Stimulated activated CD8-positive, alpha-beta memory T cell treated with anti-CD3 and anti-CD28 coated beads, Interleukin-12 subunit alpha, Interleukin-12 subunit beta, amount 100 ng/mL, for 24 hours (primary cell): Measurements from ENCODE around the gene PRKAR1B.
"Not testable (repeated sequence)": the region's sequence is repeated elsewhere in the genome, so short reads cannot be mapped to it uniquely, and the experiment has no call there.

ENCODE experiments used
- DNase-seq: peaks from one replicate; pipeline ENCODE4 v3.0.0-alpha.2; 2020; ENCODE audit errors: extremely low read depth

PRKAR1B gene

GRCh38 chr7:556837-557557, 170.1 kb downstream of the PRKAR1B start:
- no peak for DNase-seq

GRCh38 chr7:556291-556826, 170.7 kb downstream of the PRKAR1B start:
- DNase-seq = no peak

- DNase-seq = no peak
Observed at GRCh38 chr7:555551-556160, 171.4 kb downstream of the PRKAR1B start.

GRCh38 chr7:553636-554111, 173.4 kb downstream of the PRKAR1B start:
- no peak for DNase-seq

- DNase-seq = no peak
Observed at GRCh38 chr7:552868-553635, 174.0 kb downstream of the PRKAR1B start.

GRCh38 chr7:552151-552867, 174.8 kb downstream of the PRKAR1B start:
- DNase-seq = not testable (repeated sequence)

GRCh38 chr7:551615-551970, 175.5 kb downstream of the PRKAR1B start:
- DNase-seq = not testable (repeated sequence)

GRCh38 chr7:550881-551614, 176.0 kb downstream of the PRKAR1B start:
- no peak for DNase-seq

- no peak for DNase-seq
Observed at GRCh38 chr7:549891-550625, 177.0 kb downstream of the PRKAR1B start.

- no peak for DNase-seq
Observed at GRCh38 chr7:549066-549890, 177.8 kb downstream of the PRKAR1B start.

GRCh38 chr7:548401-548800, 178.7 kb downstream of the PRKAR1B start:
- DNase-seq = no peak

- no peak for DNase-seq
Observed at GRCh38 chr7:545470-545869, 181.6 kb downstream of the PRKAR1B start.

GRCh38 chr7:544338-545221, 182.5 kb downstream of the PRKAR1B start:
- no peak for DNase-seq

GRCh38 chr7:543501-544337, 183.4 kb downstream of the PRKAR1B start:
- no peak for DNase-seq

GRCh38 chr7:542713-543500, 184.2 kb downstream of the PRKAR1B start:
- no peak for DNase-seq

- no peak for DNase-seq
Observed at GRCh38 chr7:542131-542712, 184.9 kb downstream of the PRKAR1B start.
